HG02623 (cell line): Measurements from ENCODE around the gene TRIM8.

ENCODE experiments used
- ATAC-seq: cut with Tn5 transposase; IDR thresholded peaks from one replicate; pipeline ENCODE4 v1.9.1; 2021; ENCODE audit warnings: moderate library complexity; ENCODE audit not compliant: unreplicated experiment

The TRIM8 gene, protein sequence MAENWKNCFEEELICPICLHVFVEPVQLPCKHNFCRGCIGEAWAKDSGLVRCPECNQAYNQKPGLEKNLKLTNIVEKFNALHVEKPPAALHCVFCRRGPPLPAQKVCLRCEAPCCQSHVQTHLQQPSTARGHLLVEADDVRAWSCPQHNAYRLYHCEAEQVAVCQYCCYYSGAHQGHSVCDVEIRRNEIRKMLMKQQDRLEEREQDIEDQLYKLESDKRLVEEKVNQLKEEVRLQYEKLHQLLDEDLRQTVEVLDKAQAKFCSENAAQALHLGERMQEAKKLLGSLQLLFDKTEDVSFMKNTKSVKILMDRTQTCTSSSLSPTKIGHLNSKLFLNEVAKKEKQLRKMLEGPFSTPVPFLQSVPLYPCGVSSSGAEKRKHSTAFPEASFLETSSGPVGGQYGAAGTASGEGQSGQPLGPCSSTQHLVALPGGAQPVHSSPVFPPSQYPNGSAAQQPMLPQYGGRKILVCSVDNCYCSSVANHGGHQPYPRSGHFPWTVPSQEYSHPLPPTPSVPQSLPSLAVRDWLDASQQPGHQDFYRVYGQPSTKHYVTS

DNA sequence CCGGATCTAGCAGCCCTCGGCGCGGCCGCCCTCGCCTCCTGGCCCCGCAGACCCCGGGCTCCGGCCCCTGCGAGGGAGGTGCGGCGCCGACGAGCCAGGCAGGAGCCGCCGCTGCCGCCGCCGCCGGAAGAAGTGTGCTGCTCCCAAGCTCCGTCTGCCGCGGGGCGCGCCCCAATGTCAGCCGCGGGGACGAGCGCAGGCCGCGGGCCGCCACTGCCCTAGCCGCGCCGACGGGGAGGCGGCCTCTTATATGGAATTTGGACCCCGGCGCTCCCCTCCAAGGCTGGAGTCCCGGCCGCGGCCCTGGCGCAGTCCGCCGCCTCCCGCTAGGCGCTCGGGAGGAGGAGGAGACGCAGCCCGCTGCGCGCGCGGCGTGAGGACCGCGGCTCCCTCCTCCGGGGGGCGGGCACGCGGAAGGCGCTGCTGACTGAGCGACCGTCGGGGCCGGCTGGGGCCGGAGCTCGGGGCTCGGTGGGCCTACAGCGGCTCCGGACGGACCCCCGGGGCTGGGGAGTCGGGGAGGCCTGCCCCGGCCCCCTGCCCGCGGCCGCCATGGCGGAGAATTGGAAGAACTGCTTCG, at the start of gene TRIM8:
Gene TRIM8, plus strand, starts transcription at position 414 of the 580 bp plus-strand sequence. Its CDS starts 139 bp downstream, at position 553.
- ATAC-seq: no peak

DNA sequence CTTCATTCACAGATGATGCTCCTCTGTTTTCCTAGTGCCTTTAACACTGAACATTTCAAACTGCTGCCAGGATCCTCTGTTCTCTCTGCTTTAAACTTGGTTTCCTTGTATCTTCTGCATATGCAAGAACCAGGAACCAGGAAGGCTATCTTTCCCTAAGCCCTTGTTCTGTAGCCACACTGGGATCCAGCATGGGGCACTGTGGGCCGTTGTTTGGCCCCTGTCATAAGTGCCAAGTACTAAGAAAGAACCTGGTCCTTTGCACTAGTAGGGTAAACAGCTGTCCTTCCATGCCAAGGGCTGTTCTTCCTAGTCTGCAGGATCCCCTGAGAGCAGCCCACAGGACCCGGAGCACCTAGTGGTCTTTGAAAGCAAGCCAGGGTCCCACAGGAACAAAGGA, 49.0 kb upstream of the TRIM8 start:
- ATAC-seq: no peak

DNA sequence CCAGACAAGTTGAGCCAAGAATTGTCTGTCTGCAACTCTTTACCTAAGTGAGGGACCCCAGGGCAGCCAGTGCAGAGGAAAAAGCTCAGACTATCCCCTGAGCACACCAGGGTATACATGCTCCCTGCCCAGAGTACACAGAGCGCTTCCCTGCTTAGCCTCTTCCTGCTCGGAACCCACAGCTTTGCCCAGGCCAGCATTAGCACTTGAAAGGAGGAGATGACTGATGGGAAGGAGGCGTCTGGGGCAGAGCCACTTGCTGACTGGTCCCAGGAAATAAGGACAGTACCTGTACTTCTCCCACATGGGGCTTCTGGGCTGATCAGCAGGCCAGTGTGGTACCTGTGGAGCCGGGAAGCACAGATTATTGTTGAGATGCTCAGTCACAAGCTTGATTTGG, 48.4 kb upstream of the TRIM8 start:
- no peak for ATAC-seq

DNA sequence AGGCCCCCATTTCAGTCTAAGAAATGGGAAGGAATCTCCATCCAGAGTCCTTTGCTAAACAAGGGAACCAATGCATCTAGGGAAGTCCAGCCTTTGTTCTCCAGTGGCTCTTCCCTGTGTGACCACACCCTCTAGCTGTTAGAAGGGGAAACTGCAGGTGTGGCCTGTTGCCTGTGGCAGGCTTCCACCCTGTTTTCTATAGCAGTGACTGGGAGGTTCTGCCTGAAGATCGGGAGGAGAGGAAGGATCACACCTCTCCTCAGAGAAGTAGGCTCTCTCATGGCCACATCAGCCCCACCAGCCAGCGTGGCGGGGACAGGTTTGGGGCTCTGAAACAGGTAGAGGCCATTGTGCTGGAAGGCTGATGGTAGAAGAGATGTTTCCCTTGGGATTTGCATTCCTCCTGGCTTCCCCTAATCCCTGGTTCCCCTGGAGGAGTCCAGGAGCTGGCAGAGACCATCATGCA, 47.7 kb upstream of the TRIM8 start:
- no peak for ATAC-seq

DNA sequence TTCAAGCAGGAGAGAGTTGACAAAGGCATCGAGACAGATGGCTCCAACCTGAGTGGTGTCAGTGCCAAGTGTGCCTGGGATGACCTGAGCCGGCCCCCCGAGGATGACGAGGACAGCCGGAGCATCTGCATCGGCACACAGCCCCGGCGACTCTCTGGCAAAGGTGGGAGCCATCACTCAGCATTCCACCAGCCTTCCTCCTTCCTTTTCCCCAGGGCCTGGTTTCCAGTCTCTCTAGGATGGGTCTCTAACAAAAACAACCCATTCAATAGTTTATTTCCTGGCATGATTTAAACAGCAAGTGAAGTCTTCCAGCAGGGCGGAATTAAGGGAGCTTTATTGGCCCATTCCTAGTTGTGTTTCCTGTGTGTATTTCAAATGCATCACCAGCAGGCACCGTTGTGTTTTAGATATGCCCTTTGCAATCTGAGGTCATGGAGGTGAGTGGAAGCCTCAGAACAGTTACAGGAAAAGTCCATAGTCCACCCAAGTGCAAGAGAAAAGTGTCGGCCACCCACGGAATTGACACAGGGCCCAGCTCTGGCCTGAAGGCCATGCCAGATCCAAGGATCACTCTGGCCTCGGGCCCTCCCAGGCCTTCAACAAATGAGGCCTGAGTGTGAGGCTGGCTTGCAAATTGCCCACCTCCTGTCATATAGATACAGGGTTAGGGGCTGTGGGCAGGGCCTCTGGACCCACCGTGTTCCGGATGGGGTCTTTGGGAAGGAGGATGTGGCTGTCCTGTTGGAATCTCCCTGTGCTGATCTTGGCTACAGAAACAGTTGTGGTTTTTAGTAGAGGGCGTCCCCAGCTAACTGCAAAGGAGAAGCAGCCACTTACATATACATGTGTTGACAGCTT, 46.9 kb upstream of the TRIM8 start:
- no peak for ATAC-seq

DNA sequence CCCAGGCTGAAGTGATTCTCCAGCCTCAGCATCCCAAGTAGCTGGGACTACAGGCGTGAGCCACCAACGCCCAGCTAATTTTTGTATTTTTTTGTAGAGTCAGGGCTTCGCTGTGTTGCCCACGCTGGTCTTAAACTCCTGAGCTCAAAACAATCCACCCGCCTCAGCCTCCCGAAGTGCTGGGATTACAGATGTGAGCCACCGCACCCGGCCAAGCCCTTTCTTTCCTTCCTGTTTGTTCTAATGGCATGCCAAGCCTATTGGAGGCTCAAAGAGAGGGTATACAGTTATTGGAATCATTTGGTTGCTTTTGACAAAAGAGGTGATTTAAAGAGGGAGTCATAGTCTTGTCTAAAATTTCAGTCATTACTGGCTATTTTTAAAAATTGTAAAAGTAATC, 46.0 kb upstream of the TRIM8 start:
- no peak for ATAC-seq

DNA sequence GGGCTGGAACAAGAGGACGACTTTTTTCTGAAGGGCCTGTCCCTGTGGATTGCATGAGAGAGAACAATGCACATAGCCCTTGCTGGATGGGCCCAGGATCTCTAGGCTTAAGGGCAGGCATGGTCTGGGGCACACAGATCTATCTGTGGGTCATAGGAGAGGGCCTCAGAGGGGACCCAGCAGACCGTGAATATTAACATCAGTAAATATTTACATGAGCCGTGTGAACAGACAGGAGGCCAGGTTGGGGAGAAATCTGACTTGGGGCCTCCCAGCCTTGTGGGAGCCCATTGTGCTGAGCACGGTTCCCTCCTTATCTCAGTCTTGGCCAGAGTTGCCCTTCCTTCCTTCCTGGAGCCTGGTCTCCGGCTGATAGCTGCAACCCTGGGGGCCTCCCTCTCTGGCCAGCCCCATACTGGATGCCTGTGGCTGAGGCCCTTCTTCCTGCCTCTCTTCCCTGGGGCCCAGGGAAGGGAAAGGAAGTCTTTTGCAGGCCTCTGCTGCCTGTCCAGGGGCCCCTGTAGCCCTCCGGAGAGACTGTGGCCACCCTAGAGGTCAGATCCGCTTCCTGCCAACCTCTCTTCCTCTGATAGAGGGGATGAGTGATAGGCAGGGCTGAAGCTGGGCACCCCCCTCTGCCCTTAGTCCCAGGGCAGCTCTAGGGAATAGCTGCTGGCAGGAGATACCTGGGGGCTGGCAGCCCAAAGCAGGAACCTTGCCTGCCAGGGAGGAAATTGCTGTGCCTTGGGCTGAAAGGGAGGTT, 44.5 kb upstream of the TRIM8 start:
- no peak for ATAC-seq

DNA sequence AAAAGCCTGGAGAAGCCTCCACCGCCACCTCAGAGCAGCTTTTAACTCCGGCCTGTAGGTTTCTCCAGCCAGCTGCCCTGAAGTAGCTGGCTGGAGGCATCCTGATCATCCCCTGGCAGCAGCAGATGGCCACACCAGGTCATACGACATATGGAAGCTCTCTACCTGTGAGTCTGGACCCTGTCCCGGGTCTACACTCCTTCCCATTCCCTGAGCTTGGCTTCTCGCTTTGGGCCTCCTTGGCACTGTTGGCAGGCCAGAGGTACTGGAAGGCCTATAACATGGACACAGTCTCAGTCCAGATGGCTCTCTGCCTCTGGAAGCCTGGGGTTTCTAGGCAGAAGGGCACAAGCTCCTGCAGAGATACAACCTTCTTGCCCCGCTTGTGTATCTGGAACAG, 43.5 kb upstream of the TRIM8 start:
- no peak for ATAC-seq

DNA sequence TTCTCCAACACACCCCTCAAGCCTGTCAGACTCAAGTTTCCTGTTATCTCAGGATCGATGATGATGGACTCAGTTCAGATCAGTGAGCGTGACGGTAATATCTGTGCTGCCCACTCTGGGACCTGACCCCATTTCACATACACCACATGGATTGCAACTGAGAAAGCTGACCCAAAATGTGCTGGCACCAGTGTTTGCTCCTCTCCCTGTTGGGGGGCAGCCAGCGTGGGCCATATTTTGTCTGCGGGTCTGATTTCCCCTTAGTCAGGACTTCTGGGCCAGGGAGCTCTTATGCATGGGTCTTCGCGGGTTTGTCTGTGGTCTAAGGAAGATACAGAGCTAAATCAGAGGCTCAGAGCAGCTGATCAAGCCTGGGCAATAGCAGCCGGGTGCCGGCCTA, 42.6 kb upstream of the TRIM8 start:
- no peak for ATAC-seq

DNA sequence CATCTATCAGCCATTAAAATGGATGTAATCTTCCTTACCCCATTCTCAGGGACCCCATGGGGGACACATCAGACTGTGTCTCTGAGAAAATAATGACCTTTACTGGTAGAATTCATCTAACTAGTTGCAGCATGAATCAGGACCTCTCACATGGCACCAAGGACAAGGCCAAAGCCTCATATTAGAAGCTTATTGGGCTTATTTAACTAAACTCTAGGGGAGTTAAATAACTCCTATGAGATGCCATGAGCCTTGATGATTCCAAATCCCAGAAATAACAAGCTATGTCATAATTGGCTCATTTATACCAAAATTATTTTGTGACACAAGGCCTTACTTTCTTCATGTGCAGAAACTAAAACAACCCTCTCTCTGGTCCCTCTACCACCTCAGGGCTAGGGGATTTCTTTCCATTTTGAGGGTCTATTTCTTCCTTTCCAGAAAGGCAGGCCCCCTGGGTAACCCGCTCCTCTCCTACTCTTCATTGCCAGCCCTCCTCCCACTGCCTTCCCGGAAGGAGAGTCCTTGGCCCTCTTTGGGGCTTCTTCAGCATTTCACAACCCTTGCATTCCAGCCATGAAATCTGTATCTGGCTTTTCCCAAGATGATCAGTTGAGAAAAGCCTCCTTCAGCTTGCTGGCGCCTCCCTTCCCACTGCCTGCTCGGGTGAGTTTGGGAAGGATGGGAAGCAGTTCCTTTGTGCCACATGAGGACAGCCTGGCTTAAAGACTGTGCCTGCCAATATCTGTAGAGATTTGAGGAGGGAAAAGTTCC, 41.8 kb upstream of the TRIM8 start:
- no peak for ATAC-seq

DNA sequence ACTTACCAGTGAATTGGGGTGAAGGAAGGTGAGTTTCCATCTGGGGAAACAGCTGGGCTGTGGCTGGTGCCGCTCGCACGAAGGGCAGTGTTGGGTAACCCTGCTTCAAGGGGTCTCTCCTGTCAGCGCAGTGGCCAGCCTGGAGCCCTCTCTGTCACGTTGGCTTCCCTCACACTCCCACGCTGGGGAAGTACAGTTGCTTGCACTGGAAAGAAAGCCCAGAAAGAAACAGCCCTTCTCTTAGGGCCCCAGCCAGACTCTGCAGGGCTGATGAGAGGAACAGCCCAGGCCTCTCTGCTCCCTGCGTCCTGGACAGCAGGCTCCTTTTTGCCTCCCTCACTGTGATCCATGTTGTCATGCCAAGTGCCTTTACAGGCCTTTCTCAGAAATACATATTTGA, 40.3 kb upstream of the TRIM8 start:
- ATAC-seq: no peak

DNA sequence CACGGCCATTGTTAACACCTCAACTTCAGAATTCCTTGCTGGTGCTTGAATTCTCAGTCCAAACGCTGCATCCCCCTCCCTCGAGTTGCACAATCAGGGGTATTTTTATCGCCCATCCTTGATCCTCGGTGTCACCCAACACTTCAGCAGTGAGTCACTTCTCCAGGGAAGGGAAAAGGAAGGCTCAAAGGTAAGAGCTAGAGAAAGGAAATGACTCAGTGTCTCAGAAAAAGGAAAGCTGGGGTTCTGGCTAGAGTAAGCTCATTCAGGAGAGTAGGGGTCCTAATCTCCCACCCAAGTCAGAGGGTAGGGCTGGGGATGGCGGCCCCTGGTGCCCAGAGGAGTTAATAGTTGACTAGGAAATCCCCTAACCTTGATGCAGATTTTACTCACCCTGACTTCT, 39.8 kb upstream of the TRIM8 start:
- ATAC-seq: no peak

DNA sequence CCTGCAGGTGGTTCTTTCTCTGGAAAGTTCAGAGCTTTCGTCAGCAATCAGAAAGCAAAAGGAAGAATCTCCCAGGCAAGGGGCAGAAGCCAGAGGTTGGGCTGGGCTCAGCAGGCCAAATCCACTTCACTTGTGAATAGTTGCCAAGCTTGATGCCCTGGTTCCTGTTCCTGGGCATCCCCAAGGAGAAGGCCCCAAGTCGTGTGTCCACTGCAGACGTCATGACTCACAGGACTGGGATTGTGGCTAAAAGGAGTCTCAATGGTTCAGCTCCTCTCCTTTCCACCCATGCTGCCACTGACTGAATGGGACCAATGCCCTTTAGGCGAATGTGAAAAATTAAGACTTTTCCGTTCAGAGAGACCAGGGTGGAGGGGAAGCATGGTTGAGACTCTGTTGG, 38.6 kb upstream of the TRIM8 start:
- ATAC-seq: no peak

DNA sequence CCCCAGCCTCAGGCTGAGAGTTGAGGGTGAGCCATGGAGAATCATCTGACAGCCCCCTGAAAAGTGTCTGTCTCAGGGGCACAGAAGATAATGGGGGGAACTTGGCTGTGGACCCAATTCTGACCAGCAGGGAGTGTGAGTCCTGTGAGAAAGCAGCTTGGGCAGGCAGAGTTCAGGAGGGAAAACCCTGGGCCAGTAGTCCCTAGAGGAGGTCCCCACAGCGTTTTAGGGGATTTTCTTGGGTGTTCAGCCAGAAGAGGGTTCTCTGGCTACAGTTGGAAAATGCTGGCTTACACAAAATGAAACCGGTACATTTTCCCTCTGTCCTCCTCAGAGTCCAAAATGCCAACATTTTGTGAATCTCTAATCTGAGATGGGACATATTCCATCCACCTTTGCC, 35.8 kb upstream of the TRIM8 start:
- no peak for ATAC-seq

DNA sequence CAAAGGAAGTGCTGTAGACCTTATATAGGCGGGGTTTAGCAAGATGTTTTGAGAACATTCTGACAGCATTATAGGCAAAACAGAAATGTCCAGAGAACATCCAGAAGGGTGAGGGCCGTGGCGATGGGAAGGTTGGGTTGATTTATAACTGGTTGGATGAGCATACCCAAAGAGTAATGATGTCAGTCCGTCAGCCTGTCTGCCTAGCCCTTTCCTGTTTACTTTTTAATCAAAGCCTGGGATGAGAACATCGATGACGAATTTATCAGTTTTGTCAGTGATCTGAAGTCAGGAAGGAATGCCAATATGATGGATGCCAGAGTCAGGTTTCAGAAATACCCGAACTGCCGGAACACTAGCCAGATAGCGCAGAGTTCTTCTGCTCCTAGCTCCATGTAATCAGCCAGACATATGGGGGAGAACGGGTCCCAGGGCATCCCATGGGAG, 33.8 kb upstream of the TRIM8 start:
- ATAC-seq: no peak

DNA sequence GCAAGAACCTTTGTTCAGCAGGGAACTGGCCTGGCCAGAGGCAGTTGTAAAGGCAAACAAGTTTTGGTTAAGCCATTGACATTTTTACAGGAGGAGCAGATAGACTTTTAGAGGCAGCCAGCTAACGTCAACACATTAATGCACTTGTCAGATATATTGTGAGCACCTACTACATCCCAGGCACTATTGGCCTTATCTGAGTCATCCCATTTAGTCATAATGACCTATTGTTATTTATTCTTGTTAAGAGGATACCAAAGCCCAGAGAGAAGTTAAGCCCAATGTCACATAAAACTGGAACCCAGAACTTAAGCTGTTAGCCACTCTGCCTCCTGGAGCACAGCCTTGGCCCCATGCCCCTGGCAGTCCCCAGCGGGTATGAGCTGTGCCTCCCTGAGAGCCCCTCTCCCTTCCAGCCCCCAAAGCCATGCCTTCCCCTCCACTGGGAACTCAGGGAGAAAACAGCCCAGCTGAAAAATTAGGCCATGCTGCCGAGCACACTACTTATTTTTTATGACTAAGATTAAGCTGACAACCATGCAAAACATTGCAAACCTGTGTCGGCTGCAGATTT, 32.7 kb upstream of the TRIM8 start:
- no peak for ATAC-seq

DNA sequence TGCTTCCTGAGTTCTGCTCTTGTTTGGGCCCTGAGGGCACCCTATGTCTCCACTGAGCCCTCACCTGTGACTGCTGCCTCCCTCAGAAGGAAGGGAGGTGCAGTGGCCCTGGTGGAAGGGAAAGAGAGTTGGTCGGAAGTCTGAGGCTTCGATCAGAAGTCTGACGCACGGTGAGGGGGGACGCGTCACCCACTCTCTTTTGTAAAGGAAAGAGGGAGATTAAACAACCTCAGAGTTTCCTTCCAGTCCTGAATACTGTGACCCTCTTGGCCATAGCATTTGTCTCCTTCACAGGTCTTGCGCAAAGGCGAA, 31.4 kb upstream of the TRIM8 start:
- ATAC-seq: no peak

DNA sequence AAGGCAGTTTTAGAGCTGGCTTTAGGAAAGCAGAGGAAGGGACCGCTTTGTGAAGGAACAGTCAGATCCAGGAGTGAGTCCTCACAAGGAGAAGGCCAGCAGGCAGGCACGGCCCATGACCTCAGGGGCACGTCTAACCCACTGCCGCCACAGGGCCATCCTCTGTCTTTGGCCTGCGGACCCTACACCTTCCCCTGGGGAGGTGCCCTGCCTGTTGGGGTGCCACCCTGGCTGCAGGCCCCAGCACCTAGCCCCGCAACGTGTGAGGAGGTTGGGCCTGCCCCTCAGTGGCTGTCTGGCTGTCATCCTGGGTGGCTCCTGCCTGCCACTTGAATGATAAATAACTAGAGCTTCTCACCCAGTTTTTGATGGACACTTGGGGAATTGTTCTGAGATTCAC, 31.0 kb upstream of the TRIM8 start:
- ATAC-seq: no peak

DNA sequence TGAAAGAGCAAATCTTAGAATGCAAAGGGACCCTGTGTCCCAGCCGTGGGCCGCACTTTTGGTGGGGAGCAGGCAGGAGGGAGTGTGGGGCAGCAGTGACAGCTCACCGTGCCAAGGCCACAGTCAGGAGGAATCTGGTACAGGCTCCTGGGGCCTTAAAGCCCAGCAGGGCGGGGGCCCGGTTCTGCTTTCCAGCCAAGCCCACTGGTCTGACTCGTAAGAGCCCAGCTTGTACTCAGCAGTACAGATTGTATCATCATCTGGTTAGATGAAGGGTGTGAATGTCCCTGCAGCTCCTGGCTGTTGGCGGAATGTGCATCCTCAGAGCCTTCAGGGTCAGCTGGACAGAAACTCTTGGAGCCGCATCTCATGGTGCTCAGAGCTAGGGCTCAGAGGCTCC, 30.5 kb upstream of the TRIM8 start:
- ATAC-seq: no peak

DNA sequence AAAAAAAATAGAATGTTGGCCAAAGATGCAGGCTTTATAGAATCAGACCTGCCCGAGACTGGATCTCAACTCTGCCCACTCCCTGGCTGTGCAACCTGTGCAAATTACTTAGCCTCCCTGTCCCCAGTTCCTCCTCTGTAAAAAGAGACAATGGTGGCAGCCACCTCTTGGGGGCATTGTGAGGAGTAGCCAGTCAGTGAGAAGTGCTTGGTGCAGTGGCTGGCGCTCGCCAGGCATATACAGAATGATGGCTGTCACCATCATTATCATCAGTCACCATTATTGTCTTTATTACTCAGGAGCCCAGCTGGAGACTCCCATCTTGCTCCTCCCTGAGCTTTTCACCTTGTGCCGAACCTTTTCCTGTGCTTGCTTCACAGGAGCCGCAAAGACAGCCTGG, 29.4 kb upstream of the TRIM8 start:
- ATAC-seq: no peak
